Sigmoid colon (tissue), 4 donors: ENCODE results near the gene SLC1A5.
A peak's percentile ranks its signal among the peaks of the same experiment; 100 is the strongest.

Experiments used
- CTCF ChIP-seq, 4 experiments: fragments of 450-650 bp in 3 of 4; fragments of 200-600 bp in 1 of 4; IDR thresholded peaks; one replicate each; pipeline ENCODE4 v1.5.1; 2016 to 2019; ENCODE audit warnings: antibody characterized with exemption in 4 of 4, mild to moderate bottlenecking in 3 of 4, moderate library complexity in 2 of 4
- EP300 ChIP-seq, 4 donors: sonication (generic); formaldehyde crosslinking; IDR thresholded peaks; one replicate each; pipeline ENCODE4 v1.6.1; 2017; ENCODE audit warnings: antibody characterized with exemption in 4 of 4
- POLR2A ChIP-seq, 2 donors: fragments of 450-650 bp; IDR thresholded peaks; one replicate each; pipeline ENCODE4 v1.6.1; 2016; ENCODE audit warnings: antibody characterized with exemption in 2 of 2, mild to moderate bottlenecking in 2 of 2, moderate library complexity in 2 of 2
- POLR2AphosphoS5 ChIP-seq, 4 donors: sonication (generic); formaldehyde crosslinking; IDR thresholded peaks; one replicate each; pipeline ENCODE4 v1.6.1; 2017; ENCODE audit warnings: antibody characterized with exemption in 4 of 4

GRCh38 chr19:46787331-46788261, 798 bp downstream of the SLC1A5 start:
- TF ChIP-seq POLR2AphosphoS5 (IDR thresholded peaks at IDR 0.05) (peak in 3 of 4 donors; percentile 14 to 43 (median 22)), POLR2A (IDR thresholded peaks at IDR 0.05) (no peak), EP300 (IDR thresholded peaks at IDR 0.05) (no peak), CTCF (IDR thresholded peaks at IDR 0.05) (no peak)
